Spleen (tissue), 11 donors: ENCODE data around the gene P2RY11. TPM values are rescaled to one million over a fixed set of nuclear protein-coding genes. Genes with fewer than 3 reads are reported as not detected.
A peak's percentile ranks its signal among the peaks of the same experiment; 100 is the strongest.

Experiments
- DNase-seq: peaks from one replicate; pipeline ENCODE4 v3.0.0-alpha.2; 2020
- H3K27ac ChIP-seq, 8 donors: fragments of 200-600 bp; sonication (generic) in 7 of 8; 1 replicate in 4 of 8; 2 replicates in 4 of 8; pipeline versions ENCODE4 v1.5.0 to v1.8.0; 2016 to 2021; ENCODE audit warnings: inconsistent platforms in 4 of 8, mild to moderate bottlenecking in 4 of 8, moderate library complexity in 1 of 8
- H3K27me3 ChIP-seq, 7 donors: fragments of 200-600 bp; sonication (generic) in 6 of 7; replicated peaks in 1 of 7; 1 replicate in 4 of 7; 2 replicates in 3 of 7; pipeline versions ENCODE4 v1.5.0 to v1.8.0; 2016 to 2021; ENCODE audit warnings: inconsistent platforms in 3 of 7, mild to moderate bottlenecking in 1 of 7
- H3K36me3 ChIP-seq, 6 donors: fragments of 200-600 bp; sonication (generic) in 5 of 6; 1 replicate in 4 of 6; 2 replicates in 2 of 6; pipeline versions ENCODE4 v1.5.0 to v1.8.0; 2016 to 2021; ENCODE audit warnings: inconsistent platforms in 2 of 6
- H3K4me1 ChIP-seq, 6 donors: fragments of 200-600 bp; sonication (generic) in 5 of 6; 1 replicate in 3 of 6; 2 replicates in 3 of 6; pipeline versions ENCODE4 v1.5.0 to v1.8.0; 2016 to 2021; ENCODE audit warnings: inconsistent platforms in 3 of 6
- H3K4me3 ChIP-seq, 8 donors: fragments of 200-600 bp; sonication (generic) in 7 of 8; 1 replicate in 4 of 8; 2 replicates in 4 of 8; pipeline versions ENCODE4 v1.5.0 to v1.8.0; 2016 to 2021; ENCODE audit warnings: inconsistent platforms in 4 of 8, mild to moderate bottlenecking in 4 of 8, moderate library complexity in 2 of 8
- H3K9me3 ChIP-seq, 8 donors: fragments of 200-600 bp; sonication (generic) in 7 of 8; 1 replicate in 4 of 8; 2 replicates in 4 of 8; pipeline versions ENCODE4 v1.5.0 to v1.8.0; 2016 to 2021; ENCODE audit warnings: inconsistent platforms in 4 of 8
- POLR2A ChIP-seq, 3 donors: fragments of 450-650 bp; IDR thresholded peaks; one replicate each; pipeline ENCODE4 v1.5.1; 2017; ENCODE audit warnings: antibody characterized with exemption in 3 of 3, mild to moderate bottlenecking in 1 of 3
- POLR2AphosphoS5 ChIP-seq, 3 donors: sonication (generic); formaldehyde crosslinking; IDR thresholded peaks; one replicate each; pipeline ENCODE4 v1.5.1; 2017; ENCODE audit warnings: antibody characterized with exemption in 3 of 3
- WGBS, 5 donors: extraction: QIAGEN DNeasy Blood & Tissue Kit in 3 of 5; methylation state at CpG; one replicate each; pipeline versions ENCODE4 v1.1.5 to v1.1.7; 2013 to 2018; 5-methylcytosine and 5-hydroxymethylcytosine counted together
- intact Hi-C: fragments of 100-400 bp; cut with DNase I; formaldehyde crosslinking; loops from one replicate; pipeline ENCODE4 v1.15.0; 2023; ENCODE audit warnings: low total_unique reads
- polyA plus RNA-seq, 3 donors: library from polyadenylated mRNA; stranded (reverse); fragments of 200-250 nt; gene quantifications; one replicate each; pipeline ENCODE4 v1.2.1, GENCODE V29; 2013
- total RNA-seq, 7 donors: library from RNA; depleted of rRNA in 3 of 7; stranded (reverse); fragments of >200 nt in 3 of 7; fragmentation: NEBNext Ultra II Directional in 4 of 7; extraction: Animal tissue kit (Norgen Biotek cat#: 25700) in 4 of 7; gene quantifications; one replicate each; pipeline versions ENCODE4 v1.1.0 to v1.2.1, GENCODE V29; 2016 to 2021
- TF ChIP-seq, protein P1 (sequence below), 11 experiments: fragments of 200-600 bp in 7 of 11; fragments of 450-650 bp in 4 of 11; sonication (generic) in 4 of 11; IDR thresholded peaks in 8 of 11; conservative IDR thresholded peaks in 3 of 11; 1 replicate in 7 of 11; 2 replicates in 4 of 11; pipeline versions ENCODE4 v1.4.0 to v1.8.0; 2016 to 2021; ENCODE audit warnings: antibody characterized with exemption in 11 of 11, inconsistent platforms in 4 of 11, mild to moderate bottlenecking in 1 of 11
- donor health status: healthy with polysubstance abuse.
- donor health status: DM: no; HTN: no; CAD: no; lungs with moderate emphysema.
- donor health status: DM: no; HTN: no; CAD: no.
- donor health status: Bipolar disorder and iron deficiency.
- donor health status: healthy.
- donor health status: DM: no; HTN: no; CAD: no.
- donor health status: DM: yes; HTN: yes; CAD: no.

P2RY11 gene
- total and polyA plus RNA-seq, 10 donors, result 7.9 to 24.2 (median 16.9) TPM

DNA sequence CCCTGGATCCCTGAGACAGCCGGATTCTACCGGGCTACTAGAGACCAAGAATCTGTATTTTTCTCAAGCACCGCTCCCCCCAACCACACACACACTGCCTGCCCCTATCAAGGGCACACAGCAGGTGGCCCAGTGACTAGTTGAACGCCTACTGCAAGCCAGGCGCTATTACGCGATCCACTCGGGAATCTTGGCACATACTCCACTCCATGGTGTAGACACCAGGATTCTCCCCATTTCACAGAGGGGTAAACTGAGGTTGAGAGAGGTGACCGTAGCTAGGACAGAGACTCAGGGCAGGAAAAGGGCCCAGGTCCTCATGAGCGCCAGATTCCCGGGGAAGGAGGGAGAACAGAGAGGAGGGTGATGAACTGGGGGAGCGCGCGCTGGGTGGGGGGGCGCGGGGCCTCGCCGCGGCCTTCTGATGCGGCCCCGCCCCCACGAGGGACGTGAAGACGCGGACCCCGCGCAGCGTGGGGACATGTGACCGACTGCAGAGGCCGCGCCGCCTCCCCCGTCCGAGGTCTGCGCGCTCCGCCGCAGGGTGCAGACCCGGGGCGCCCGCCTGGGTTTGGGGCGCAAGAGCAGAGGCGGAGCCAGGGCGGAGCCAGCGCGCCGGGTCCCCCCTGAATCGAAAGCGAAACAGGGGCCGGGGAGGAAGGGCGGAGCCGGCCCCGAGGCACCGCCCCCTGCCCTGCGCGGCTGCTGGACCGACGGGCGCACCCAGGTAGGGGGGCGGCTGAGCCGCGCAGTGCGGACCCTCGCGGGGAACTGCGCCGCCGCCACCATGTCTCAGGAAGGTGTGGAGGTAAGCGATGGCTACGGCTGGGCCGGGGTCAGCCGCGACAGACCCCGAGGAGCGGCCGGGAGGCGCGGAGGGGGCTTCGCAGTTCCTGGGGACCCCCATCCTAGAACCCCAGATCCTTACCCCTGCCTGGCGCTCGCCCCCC is 25.6 kb upstream of the P2RY11 start, which contains the start of gene SHFL:
TSS of gene SHFL (plus strand) at position 677 of the 950 bp plus-strand sequence. CDS start at position 788, 111 bp downstream.
- intact Hi-C loops, result no loop called here
- peaks cover 0 to 25% (median 17%) of the 10 kb centered on the region in 6 donors for H3K4me1 ChIP-seq
- TF ChIP-seq, protein P1, sequence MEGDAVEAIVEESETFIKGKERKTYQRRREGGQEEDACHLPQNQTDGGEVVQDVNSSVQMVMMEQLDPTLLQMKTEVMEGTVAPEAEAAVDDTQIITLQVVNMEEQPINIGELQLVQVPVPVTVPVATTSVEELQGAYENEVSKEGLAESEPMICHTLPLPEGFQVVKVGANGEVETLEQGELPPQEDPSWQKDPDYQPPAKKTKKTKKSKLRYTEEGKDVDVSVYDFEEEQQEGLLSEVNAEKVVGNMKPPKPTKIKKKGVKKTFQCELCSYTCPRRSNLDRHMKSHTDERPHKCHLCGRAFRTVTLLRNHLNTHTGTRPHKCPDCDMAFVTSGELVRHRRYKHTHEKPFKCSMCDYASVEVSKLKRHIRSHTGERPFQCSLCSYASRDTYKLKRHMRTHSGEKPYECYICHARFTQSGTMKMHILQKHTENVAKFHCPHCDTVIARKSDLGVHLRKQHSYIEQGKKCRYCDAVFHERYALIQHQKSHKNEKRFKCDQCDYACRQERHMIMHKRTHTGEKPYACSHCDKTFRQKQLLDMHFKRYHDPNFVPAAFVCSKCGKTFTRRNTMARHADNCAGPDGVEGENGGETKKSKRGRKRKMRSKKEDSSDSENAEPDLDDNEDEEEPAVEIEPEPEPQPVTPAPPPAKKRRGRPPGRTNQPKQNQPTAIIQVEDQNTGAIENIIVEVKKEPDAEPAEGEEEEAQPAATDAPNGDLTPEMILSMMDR (IDR thresholded peaks at IDR 0.05 in 8 of 11, conservative IDR thresholded peaks at IDR 0.05 in 3 of 11), result peak in 3 of 11 experiments; percentile 12 to 36 (median 17)
- TF ChIP-seq POLR2AphosphoS5 (IDR thresholded peaks at IDR 0.05) (peak; percentile 82 to 86 (median 84)), POLR2A (IDR thresholded peaks at IDR 0.05) (peak in 1 of 3 donors; percentile 17)
- peak within 1 kb of the TSS; percentile 88 to 95 (median 93) for H3K27ac ChIP-seq
- no peaks in the 10 kb centered on the region for H3K27me3 ChIP-seq
- peaks cover 0 to 26% (median 20%) of the 10 kb centered on the region in 6 donors for H3K36me3 ChIP-seq
- peak within 1 kb of the TSS; percentile 89 to 100 (median 95) for H3K4me3 ChIP-seq
- no peaks in the 10 kb centered on the region for H3K9me3 ChIP-seq
- 5 to 13% (median 6%) methylated on average over 33 to 81 of the region's 81 CpGs for WGBS, 5 donors
- peak; percentile 96 for DNase-seq

DNA sequence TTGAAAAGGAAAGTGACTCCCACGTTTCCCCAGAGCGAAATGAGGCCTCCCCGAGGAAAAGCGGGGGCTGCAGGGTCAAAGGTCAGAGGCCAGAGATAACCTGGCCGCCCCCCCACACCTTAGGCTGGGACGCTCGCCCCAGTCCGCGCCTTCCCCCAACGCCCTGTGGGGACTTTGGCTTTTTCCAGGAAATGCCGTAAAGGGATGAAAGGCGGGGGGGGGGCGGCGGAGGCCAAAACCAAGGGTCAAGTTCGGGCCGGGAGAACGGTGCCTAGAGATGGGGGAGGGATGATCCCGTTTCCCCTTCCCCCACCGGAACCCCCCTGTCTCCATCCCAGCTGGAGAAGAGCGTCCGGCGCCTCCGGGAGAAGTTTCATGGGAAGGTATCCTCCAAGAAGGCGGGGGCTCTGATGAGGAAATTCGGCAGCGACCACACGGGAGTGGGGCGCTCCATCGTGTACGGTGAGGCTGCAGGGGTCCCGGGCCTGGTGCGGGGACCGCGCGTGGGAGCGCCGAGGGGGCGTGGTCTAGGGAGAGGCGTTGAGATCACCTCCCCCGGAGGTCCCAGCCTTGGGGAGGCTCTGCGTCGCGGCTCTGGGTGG is 24.8 kb upstream of the P2RY11 start:
- Histone ChIP-seq H3K4me1 (peaks cover 0 to 33% (median 20%) of the 10 kb centered on the region in 6 donors), H3K36me3 (peaks cover 0 to 33% (median 28%) of the 10 kb centered on the region in 6 donors), H3K27ac (peak overlapping the region; percentile 88 to 95 (median 93)), H3K4me3 (peak overlapping the region; percentile 89 to 100 (median 95)), H3K27me3 (no peaks in the 10 kb centered on the region), H3K9me3 (no peaks in the 10 kb centered on the region)
- peak; percentile 87 for DNase-seq
- intact Hi-C loops, result no loop called here
- no peak for TF ChIP-seq POLR2AphosphoS5 (IDR thresholded peaks at IDR 0.05)
- no peak for TF ChIP-seq POLR2A (IDR thresholded peaks at IDR 0.05)
- TF ChIP-seq, protein P1 (IDR thresholded peaks at IDR 0.05 in 8 of 11, conservative IDR thresholded peaks at IDR 0.05 in 3 of 11), result no peak
- 2 to 4% (median 2%) methylated on average over 8 to 43 of the region's 43 CpGs for WGBS, 5 donors

DNA sequence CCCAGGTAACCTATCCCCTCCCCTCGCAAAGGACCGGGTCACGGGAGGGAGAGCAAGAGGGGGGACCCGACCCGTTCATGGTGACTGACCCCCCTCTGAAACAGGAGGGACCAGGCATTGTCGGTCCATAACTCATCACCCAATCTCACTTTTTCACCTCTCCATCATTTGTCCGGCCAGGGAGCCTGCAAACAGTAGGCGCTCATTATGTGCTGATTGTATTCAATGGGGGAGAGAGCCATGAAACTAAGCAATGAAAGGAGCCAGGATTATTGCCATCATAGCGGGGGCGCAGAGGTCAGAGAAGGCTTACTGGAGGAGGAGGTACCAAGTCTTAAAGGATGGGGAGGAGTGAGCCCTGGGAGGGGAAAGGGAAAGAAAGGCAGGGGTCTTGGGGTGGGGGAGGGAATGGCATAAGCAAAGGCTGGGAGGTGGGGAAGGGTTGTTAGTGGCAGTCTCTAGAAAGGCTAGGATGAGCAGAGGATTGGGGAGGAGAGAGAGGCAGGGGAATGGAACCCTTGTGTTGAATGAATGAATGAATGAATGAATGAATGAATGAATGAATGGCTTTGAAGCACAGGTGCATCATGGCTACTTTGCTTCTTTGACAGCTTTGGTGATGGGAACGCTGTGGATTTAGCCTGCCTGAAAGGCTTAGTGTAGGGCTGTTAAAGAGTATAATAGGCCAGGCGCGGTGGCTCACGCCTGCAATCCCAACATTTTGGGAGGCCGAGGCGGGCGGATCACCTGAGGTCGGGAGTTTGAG is 24.0 kb upstream of the P2RY11 start:
- H3K36me3 ChIP-seq, result peaks cover 0 to 41% (median 35%) of the 10 kb centered on the region in 6 donors
- no peak for DNase-seq
- TF ChIP-seq, protein P1 (IDR thresholded peaks at IDR 0.05 in 8 of 11, conservative IDR thresholded peaks at IDR 0.05 in 3 of 11), result no peak
- no peak for TF ChIP-seq POLR2A (IDR thresholded peaks at IDR 0.05)
- TF ChIP-seq POLR2AphosphoS5 (IDR thresholded peaks at IDR 0.05), result no peak
- H3K9me3 ChIP-seq, result no peaks in the 10 kb centered on the region
- WGBS, 5 donors, result 84 to 92% (median 91%) methylated on average over 18 of the region's 18 CpGs
- H3K4me1 ChIP-seq, result peaks cover 0 to 40% (median 22%) of the 10 kb centered on the region in 6 donors
- no peaks in the 10 kb centered on the region for H3K27me3 ChIP-seq
- peak overlapping the region; percentile 88 to 95 (median 93) for H3K27ac ChIP-seq
- H3K4me3 ChIP-seq, result peak overlapping the region in 7 of 8 donors; percentile 89 to 96 (median 94)
- intact Hi-C loops, result no loop called here
